RWPE1 (cell line): ENCODE results near the gene ARNT2.

Source experiments
- CTCF ChIA-PET: fragments of 350-600 bp; sonication (Branson Sonifier 250); formaldehyde crosslinking; extraction: SDS; loops from one replicate; lab custom pipeline; 2021; lab: Yijun Ruan, JAX
- POLR2A ChIA-PET: fragments of 400-600 bp; formaldehyde crosslinking; extraction: SDS; loops from one replicate; lab custom pipeline; 2020; ENCODE audit warnings: antibody characterized with exemption; ENCODE audit not compliant: low non-redundant PET; lab: Yijun Ruan, JAX
- DNase-seq: peaks from one replicate; pipeline ENCODE4 v3.0.0; 2012; ENCODE audit warnings: low spot score
- H3K27ac ChIP-seq: fragments of 450-650 bp; 2 replicates; pipeline ENCODE4 v1.5.1; 2017
- TF ChIP-seq, protein P1 (sequence below): fragments of 450-650 bp; conservative IDR thresholded peaks from 2 replicates; pipeline ENCODE4 v1.5.1; 2017; ENCODE audit warnings: low read depth, mild to moderate bottlenecking

The ARNT2 gene

DNA sequence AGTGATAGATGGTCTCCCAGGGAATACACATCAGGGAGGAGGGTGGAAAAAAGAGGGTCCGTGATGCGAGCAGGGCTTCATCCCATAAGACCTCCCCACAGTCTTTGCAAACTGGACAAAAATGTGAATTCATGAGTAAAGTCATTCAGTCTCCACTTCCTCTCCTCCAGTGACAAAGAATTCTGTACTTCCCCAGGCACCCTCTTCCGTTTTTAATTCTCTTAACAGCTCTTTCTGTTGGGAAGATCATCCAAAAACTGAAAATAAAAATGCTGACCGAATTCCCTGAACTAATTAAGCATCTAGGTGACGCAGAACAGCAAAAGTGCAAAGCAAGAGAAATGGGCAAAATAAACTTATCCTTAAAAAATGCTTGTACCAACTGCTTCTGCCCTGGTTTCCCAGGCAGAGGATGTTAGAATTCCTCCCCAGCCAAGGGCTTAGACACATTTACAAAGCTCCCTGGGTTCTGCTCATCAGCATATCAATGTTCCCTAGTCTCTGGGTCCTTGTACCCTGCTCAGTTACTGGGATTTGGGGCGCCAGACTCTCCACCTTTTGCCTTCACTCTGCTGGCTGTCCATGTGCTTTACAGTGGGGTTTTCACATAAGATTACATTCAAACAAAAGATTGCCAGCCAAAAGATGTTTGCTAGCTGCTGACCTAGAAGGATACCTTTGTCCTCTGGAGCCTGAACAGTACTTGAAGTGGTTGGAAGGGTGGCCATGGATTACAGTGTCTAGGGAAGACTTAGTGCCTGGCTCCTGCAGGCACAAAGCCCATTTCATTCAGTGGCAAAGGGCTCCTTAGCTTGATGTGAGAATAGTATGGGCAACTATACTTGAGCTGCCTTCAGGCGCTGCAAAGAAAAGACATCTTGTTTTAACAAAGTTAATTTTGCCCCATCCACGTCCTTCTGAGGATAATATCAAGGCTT lies 69.4 kb downstream of the ARNT2 start:
- H3K27ac ChIP-seq: no peak overlapping the region
- TF ChIP-seq, protein P1, sequence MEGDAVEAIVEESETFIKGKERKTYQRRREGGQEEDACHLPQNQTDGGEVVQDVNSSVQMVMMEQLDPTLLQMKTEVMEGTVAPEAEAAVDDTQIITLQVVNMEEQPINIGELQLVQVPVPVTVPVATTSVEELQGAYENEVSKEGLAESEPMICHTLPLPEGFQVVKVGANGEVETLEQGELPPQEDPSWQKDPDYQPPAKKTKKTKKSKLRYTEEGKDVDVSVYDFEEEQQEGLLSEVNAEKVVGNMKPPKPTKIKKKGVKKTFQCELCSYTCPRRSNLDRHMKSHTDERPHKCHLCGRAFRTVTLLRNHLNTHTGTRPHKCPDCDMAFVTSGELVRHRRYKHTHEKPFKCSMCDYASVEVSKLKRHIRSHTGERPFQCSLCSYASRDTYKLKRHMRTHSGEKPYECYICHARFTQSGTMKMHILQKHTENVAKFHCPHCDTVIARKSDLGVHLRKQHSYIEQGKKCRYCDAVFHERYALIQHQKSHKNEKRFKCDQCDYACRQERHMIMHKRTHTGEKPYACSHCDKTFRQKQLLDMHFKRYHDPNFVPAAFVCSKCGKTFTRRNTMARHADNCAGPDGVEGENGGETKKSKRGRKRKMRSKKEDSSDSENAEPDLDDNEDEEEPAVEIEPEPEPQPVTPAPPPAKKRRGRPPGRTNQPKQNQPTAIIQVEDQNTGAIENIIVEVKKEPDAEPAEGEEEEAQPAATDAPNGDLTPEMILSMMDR: no peak
- ChIA-PET POLR2A (no interaction called here), CTCF (interaction anchor here (0.6 to 1.2 kb wide), 4 partner anchors 17 to 497 kb away, joined by 3 to 4 read pairs (median 4); no protein-coding TSS in a partner anchor)
- DNase-seq: no peak

DNA sequence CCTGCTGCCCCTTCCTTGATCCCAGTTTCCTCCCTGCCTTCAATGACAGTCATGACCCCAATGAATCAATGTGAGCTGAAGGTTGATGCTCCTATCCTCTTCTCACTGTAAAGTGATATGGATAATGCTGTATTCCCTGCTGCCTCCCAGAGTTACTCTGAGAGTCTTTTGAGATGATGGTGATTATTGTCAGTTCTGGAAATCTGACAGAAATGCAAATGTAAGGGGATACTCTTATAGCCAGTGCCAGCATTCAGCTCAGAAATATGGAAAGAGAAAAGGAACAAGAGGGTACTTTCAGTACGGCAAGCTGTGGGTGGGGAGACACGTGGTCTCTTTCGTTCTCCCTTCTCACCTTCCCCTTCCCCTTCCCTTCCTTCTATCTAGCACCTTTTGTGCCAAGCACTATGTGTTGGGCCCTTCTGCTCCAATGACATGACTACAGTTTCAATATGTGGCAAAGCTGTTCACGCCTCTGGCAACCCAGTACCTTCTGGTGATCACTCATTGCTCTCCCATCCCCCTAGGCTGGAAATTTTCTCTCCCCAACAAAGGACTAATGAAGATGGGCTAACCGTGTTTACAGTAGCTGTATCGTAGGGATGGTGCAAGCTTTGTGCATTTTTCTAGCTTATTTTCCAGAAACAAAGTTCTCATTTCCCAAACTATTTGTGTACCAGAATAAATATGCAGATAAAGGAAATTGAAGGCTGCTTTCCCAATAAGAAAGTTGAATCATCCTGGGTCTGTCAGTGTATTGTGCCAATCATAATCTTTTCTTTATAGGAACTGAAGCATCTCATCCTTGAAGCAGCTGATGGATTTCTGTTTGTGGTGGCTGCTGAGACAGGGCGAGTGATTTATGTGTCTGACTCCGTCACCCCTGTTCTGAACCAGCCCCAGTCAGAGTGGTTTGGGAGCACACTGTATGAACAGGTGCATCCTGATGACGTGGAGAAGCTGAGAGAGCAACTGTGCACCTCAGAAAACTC lies 70.3 kb downstream of the ARNT2 start:
- DNase-seq: no peak
- ChIA-PET CTCF (interaction anchor here (0.6 to 1.0 kb wide), 2 partner anchors 496 to 838 kb away, joined by 3 read pairs; no protein-coding TSS in a partner anchor), POLR2A (no interaction called here)
- TF ChIP-seq, protein P1: no peak
- no peak overlapping the region for H3K27ac ChIP-seq

DNA sequence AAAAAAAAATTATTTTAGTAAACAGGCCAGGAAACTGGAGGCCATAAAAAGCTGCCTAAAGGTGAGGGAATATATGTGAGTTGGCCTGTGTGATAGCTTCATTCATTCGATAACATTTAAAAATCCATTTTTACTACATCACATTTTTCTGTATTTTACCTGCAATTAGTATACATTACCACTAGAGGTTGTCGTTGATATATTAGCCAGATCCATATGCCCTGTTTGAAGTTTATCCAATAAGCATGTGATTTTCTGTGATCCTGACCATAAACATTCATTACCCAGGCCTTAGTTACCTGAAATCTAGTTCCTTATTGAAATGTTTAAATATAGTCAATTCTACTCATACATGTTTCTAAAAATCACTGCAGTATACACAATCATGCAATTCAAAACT lies 71.4 kb downstream of the ARNT2 start:
- CTCF ChIA-PET: interaction anchor here (0.6 kb wide), 1 partner anchor 837 kb away, joined by 3 read pairs; no protein-coding TSS in a partner anchor
- DNase-seq: no peak
- H3K27ac ChIP-seq: no peak overlapping the region
- POLR2A ChIA-PET: no interaction called here
- TF ChIP-seq, protein P1: peak; percentile 18; the same call in 1 of the 2 replicates

DNA sequence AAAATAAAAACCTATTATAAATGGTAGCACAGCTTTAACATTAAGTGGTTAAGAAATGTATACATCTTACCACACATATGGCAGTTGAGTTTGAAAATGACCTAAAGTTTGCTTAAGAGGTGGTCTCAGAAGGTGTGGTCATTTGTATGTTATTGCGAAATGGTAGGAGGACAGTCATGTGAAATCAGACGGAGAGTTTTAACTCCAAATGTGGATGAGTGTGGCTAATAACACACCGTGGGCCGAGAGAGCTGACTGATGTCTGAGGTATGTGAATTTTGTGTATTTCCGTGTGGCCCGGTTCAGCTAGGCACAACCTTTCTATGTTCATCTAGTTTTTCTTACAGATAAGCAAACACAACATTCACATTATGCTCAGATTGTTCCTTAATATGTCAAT lies 71.9 kb downstream of the ARNT2 start:
- no peak for DNase-seq
- TF ChIP-seq, protein P1: no peak
- H3K27ac ChIP-seq: no peak overlapping the region
- CTCF ChIA-PET: no interaction called here
- POLR2A ChIA-PET: no interaction called here

DNA sequence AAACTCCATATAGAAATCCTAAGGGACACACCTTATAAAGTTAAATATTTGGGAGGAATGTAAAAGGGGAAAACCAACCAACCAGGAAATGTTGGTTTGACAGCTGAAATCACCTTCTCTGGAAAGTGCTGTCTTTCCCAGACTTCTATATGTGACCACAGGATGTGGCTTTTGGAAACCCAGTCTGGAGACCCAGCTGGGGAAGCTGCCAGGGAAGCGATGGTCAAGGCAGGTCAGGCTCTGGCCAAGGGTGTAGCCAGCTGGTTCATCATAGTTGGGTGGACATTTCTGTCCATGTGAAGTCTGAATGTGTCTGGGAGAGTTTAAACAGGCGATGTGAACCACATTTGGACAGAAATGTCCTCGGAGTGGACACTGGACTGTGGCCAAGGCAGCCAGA lies 73.9 kb downstream of the ARNT2 start:
- CTCF ChIA-PET: no interaction called here
- H3K27ac ChIP-seq: no peak overlapping the region
- POLR2A ChIA-PET: no interaction called here
- DNase-seq: no peak
- TF ChIP-seq, protein P1: no peak

DNA sequence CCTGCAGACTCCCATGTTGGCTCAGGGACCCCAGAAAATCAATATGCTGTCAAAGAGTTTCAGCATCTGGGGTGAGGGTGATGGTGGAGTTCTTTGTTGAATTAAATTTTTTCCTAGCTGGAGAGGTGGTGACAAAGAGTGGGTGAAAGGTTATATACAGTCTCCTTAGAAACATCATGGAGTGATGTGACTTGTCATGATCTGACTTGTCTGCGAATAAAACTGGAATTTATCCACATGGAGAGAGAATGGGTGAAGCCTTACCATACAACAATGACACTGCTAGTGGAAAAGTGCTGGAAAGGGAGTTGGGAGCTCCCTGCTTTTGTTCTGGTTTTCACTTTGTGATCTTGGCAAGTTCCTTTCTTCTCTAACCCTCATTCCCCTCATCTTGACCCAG lies 75.0 kb downstream of the ARNT2 start:
- TF ChIP-seq, protein P1: no peak
- ChIA-PET CTCF (interaction anchor here (0.9 to 1.1 kb wide), 2 partner anchors 14 to 89 kb away, joined by 3 read pairs; no protein-coding TSS in a partner anchor), POLR2A (no interaction called here)
- no peak overlapping the region for H3K27ac ChIP-seq
- DNase-seq: no peak
